Measurements from ENCODE around the gene BOK.

DNA sequence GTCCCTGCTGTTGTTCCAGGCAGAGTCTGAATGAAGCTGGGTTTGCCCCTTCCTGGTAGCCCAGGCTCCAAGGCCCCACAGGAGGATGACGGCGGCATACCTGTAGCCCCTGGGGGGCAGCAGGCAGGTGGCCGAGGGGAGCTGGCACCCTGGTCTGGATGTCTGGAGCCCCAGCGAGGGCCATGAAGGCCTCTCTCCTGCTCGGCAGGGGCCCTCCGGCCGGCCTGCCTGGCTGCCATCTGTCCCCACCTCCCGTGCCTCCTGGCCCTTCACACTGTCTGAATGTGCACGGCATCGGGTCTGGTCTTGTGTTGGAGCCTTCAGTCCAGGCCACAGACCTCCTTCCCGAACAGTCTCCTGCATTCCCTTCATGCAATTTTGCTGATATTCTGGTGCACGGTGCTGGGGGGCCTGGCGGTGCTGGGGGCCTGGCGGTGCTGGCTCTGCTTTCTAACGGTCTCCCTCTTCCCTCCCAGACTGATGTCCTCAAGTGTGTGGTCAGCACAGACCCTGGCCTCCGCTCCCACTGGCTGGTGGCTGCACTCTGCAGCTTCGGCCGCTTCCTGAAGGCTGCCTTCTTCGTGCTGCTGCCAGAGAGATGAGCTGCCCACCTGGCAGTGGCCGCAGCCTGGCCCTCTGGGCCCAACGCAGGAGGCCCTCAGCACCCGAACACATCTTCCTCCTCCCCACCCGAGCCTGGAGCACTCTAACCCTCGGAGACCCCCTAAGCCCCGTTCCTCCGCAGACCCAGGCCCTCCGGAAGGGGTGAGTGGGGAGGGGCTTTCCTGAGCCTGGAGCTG lies 13.5 kb downstream of the BOK start:
- no peak for TF ChIP-seq POLR2A (IDR thresholded peaks at IDR 0.05)
- TF ChIP-seq, protein P1, sequence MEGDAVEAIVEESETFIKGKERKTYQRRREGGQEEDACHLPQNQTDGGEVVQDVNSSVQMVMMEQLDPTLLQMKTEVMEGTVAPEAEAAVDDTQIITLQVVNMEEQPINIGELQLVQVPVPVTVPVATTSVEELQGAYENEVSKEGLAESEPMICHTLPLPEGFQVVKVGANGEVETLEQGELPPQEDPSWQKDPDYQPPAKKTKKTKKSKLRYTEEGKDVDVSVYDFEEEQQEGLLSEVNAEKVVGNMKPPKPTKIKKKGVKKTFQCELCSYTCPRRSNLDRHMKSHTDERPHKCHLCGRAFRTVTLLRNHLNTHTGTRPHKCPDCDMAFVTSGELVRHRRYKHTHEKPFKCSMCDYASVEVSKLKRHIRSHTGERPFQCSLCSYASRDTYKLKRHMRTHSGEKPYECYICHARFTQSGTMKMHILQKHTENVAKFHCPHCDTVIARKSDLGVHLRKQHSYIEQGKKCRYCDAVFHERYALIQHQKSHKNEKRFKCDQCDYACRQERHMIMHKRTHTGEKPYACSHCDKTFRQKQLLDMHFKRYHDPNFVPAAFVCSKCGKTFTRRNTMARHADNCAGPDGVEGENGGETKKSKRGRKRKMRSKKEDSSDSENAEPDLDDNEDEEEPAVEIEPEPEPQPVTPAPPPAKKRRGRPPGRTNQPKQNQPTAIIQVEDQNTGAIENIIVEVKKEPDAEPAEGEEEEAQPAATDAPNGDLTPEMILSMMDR (IDR thresholded peaks at IDR 0.05): no peak
